ENCODE results near the gene MBP. TPM values are rescaled to one million over a fixed set of nuclear protein-coding genes. Genes with fewer than 3 reads are reported as not detected.

Gene MBP
- total and polyA plus RNA-seq, 2 donors (not counting 3 experiments of a cell fraction or from before 2014, with no cell fraction given), result 1.7 to 2.3 TPM

GRCh38 chr18:77095391-77096371 lies 36.9 kb downstream of the MBP start:
- Histone ChIP-seq H3K36me3 (ENCODE audit: control insufficient read depth in 2 of 2, extremely low read depth in 1 of 2, insufficient read depth in 2 of 2, low read length in 2 of 2) (no peaks in the 10 kb centered on the region), H3K4me2 (ENCODE audit: insufficient read depth, low read length) (no peak overlapping the region), H3K27me3 (ENCODE audit: control insufficient read depth in 2 of 2, insufficient read depth in 2 of 2, low read length in 2 of 2) (no peaks in the 10 kb centered on the region), H3K4me3 (replicated peaks in 1 of 3; ENCODE audit: insufficient read depth in 1 of 3, low read depth in 1 of 3, low read length in 3 of 3) (no peak overlapping the region), H3K9me1 (replicated peaks; ENCODE audit: control insufficient read depth, extremely low read depth, insufficient read depth, low read length) (no peaks in the 10 kb centered on the region), H3K27ac (ENCODE audit: insufficient read depth, low read depth, low read length) (no peak overlapping the region), H3K79me2 (ENCODE audit: control insufficient read depth, insufficient read depth, low read length) (no peaks in the 10 kb centered on the region), H3K4me1 (ENCODE audit: control insufficient read depth, extremely low read depth, insufficient read depth, low read length) (peaks cover 6% of the 10 kb centered on the region), H3K9me3 (replicated peaks; ENCODE audit: control insufficient read depth, insufficient read depth, low read length) (no peaks in the 10 kb centered on the region), H3K9ac (replicated peaks; ENCODE audit: extremely low read depth, insufficient read depth, low read length) (no peak overlapping the region), H4K20me1 (replicated peaks; ENCODE audit: control insufficient read depth, extremely low read depth, insufficient read depth, low read length) (no peaks in the 10 kb centered on the region), H2AFZ (ENCODE audit: low read depth, low read length) (no peak overlapping the region)
- dilution Hi-C loops (cut with MboI; ENCODE audit: extremely low pct_ligation_motif_present, low sequenced_read_pairs), result no loop called here
- POLR2A ChIA-PET, result no interaction called here
- intact Hi-C loops (cut with micrococcal nuclease), result no loop called here
- FAIRE-seq (no peak), DNase-seq (ENCODE audit: low read depth, low spot score) (no peak)
- CTCF ChIA-PET, result interaction anchor here (1.2 kb wide), 1 partner anchor 9 kb away, joined by 4 read pairs; no protein-coding TSS in a partner anchor
- TF ChIP-seq POLR2AphosphoS5 (IDR thresholded peaks at IDR 0.05; ENCODE audit: insufficient read depth, low read depth, low read length), result no peak
- TF ChIP-seq MAX (IDR thresholded peaks at IDR 0.05; ENCODE audit: insufficient read depth, insufficient read length), result no peak
- no peak for TF ChIP-seq EZH2 (IDR thresholded peaks at IDR 0.05; ENCODE audit: borderline replicate concordance, low read depth, low read length, severe bottlenecking)
- no peak for TF ChIP-seq FOS (IDR thresholded peaks at IDR 0.05; ENCODE audit: borderline replicate concordance, insufficient read depth, low read length)
- no peak for TF ChIP-seq GATA2 (IDR thresholded peaks at IDR 0.05; ENCODE audit: insufficient read depth, insufficient read length, low read depth, low read length)
- TF ChIP-seq MYC (IDR thresholded peaks at IDR 0.05; ENCODE audit: low read depth, low read length), result no peak
- TF ChIP-seq CTCF (IDR thresholded peaks at IDR 0.05; ENCODE audit: extremely low read depth in 1 of 2, insufficient read depth in 1 of 2, low read depth in 1 of 2, low read length in 2 of 2), result no peak
- no peak for TF ChIP-seq POLR2A (IDR thresholded peaks at IDR 0.05; ENCODE audit: low read depth, low read length)
- no peak for TF ChIP-seq JUN (IDR thresholded peaks at IDR 0.05; ENCODE audit: borderline replicate concordance, insufficient read depth, insufficient read length, low read depth)
- BruUV-seq (replicated peaks), result no TSS peak

All from endothelial cell of umbilical vein (primary cell).